Measurements from ENCODE around the gene VDR. TPM values are rescaled to one million over a fixed set of nuclear protein-coding genes. Genes with fewer than 3 reads are reported as not detected.

Gene VDR
- total RNA-seq, 2 donors from 2014 or later = 12.0 to 23.0 TPM

- peaks cover 21 to 30% of the 10 kb centered on the region in 2 donors for H3K27me3 Mint-ChIP-seq
These were observed 36.6 kb upstream of the VDR start for GRCh38 chr12:47941475-47941780.

GRCh38 chr12:47940773-47941474, 36.1 kb upstream of the VDR start:
- Mint-ChIP-seq H3K27me3 (peaks cover 20 to 30% of the 10 kb centered on the region in 2 donors), H3K9me3 (no peaks in the 10 kb centered on the region), H3K4me1 (ENCODE audit: low read depth in 2 of 2) (peaks cover 16 to 21% of the 10 kb centered on the region in 2 donors), H3K4me3 (peak overlapping the region; percentile 53), H3K36me3 (no peaks in the 10 kb centered on the region), H3K27ac (peak overlapping the region in 1 of 2 donors; percentile 45)
- DNase-seq (ENCODE audit: low spot score) = no peak
- no peak for ATAC-seq

More at GRCh38 chr12:47941475-47941780, 36.6 kb upstream of the VDR start:
- ATAC-seq = no peak
- no peaks in the 10 kb centered on the region for H3K36me3 Mint-ChIP-seq
- peak overlapping the region in 1 of 2 donors; percentile 45 for H3K27ac Mint-ChIP-seq
- H3K4me1 Mint-ChIP-seq (ENCODE audit: low read depth in 2 of 2) = peaks cover 16 to 21% of the 10 kb centered on the region in 2 donors
- DNase-seq (ENCODE audit: low spot score) = no peak
- no peaks in the 10 kb centered on the region for H3K9me3 Mint-ChIP-seq
- H3K4me3 Mint-ChIP-seq = peak overlapping the region; percentile 53

- Mint-ChIP-seq H3K27ac (no peak overlapping the region), H3K36me3 (no peaks in the 10 kb centered on the region), H3K4me1 (ENCODE audit: low read depth in 2 of 2) (peaks cover 16 to 21% of the 10 kb centered on the region in 2 donors), H3K27me3 (peaks cover 20 to 26% of the 10 kb centered on the region in 2 donors), H3K4me3 (no peak overlapping the region), H3K9me3 (no peaks in the 10 kb centered on the region)
- DNase-seq (ENCODE audit: low spot score) = no peak
- no peak for ATAC-seq
These were observed 34.3 kb upstream of the VDR start for GRCh38 chr12:47939009-47939601.

GRCh38 chr12:47938594-47938993, 33.8 kb upstream of the VDR start:
- Mint-ChIP-seq H3K27me3 (peaks cover 20 to 26% of the 10 kb centered on the region in 2 donors), H3K27ac (no peak overlapping the region), H3K4me1 (ENCODE audit: low read depth in 2 of 2) (peaks cover 16 to 21% of the 10 kb centered on the region in 2 donors), H3K9me3 (no peaks in the 10 kb centered on the region), H3K4me3 (no peak overlapping the region), H3K36me3 (no peaks in the 10 kb centered on the region)
- no peak for DNase-seq (ENCODE audit: low spot score)
- no peak for ATAC-seq

- peaks cover 20 to 26% of the 10 kb centered on the region in 2 donors for H3K27me3 Mint-ChIP-seq
- no peaks in the 10 kb centered on the region for H3K36me3 Mint-ChIP-seq
- peaks cover 16 to 21% of the 10 kb centered on the region in 2 donors for H3K4me1 Mint-ChIP-seq (ENCODE audit: low read depth in 2 of 2)
- no peak for ATAC-seq
- H3K4me3 Mint-ChIP-seq = no peak overlapping the region
- H3K27ac Mint-ChIP-seq = no peak overlapping the region
- no peak for DNase-seq (ENCODE audit: low spot score)
- no peaks in the 10 kb centered on the region for H3K9me3 Mint-ChIP-seq
These were observed 33.3 kb upstream of the VDR start for GRCh38 chr12:47938093-47938492.

- Mint-ChIP-seq H3K9me3 (no peaks in the 10 kb centered on the region), H3K4me1 (ENCODE audit: low read depth in 2 of 2) (peaks cover 3 to 5% of the 10 kb centered on the region in 2 donors), H3K27ac (no peak overlapping the region), H3K4me3 (no peak overlapping the region), H3K36me3 (no peaks in the 10 kb centered on the region), H3K27me3 (peaks cover 19 to 27% of the 10 kb centered on the region in 2 donors)
- ATAC-seq (no peak), DNase-seq (ENCODE audit: low spot score) (no peak)
These were observed 30.4 kb upstream of the VDR start for GRCh38 chr12:47935184-47935583.

GRCh38 chr12:47931187-47931586, 26.4 kb upstream of the VDR start:
- H3K9me3 Mint-ChIP-seq = no peaks in the 10 kb centered on the region
- no peak overlapping the region for H3K4me3 Mint-ChIP-seq
- no peaks in the 10 kb centered on the region for H3K4me1 Mint-ChIP-seq (ENCODE audit: low read depth in 2 of 2)
- H3K27me3 Mint-ChIP-seq = peaks cover 11 to 19% of the 10 kb centered on the region in 2 donors
- DNase-seq (ENCODE audit: low spot score) (no peak), ATAC-seq (no peak)
- H3K36me3 Mint-ChIP-seq = no peaks in the 10 kb centered on the region
- H3K27ac Mint-ChIP-seq = no peak overlapping the region

- H3K9me3 Mint-ChIP-seq = no peaks in the 10 kb centered on the region
- H3K36me3 Mint-ChIP-seq = no peaks in the 10 kb centered on the region
- peaks cover 11 to 19% of the 10 kb centered on the region in 2 donors for H3K27me3 Mint-ChIP-seq
- peak in 1 of 2 donors; percentile 43 for ATAC-seq
- no peaks in the 10 kb centered on the region for H3K4me1 Mint-ChIP-seq (ENCODE audit: low read depth in 2 of 2)
- H3K4me3 Mint-ChIP-seq = no peak overlapping the region
- no peak overlapping the region for H3K27ac Mint-ChIP-seq
- no peak for DNase-seq (ENCODE audit: low spot score)
These were observed 25.8 kb upstream of the VDR start for GRCh38 chr12:47930634-47931033.

GRCh38 chr12:47927346-47927745, 22.6 kb upstream of the VDR start:
- ATAC-seq (no peak), DNase-seq (ENCODE audit: low spot score) (no peak)
- Mint-ChIP-seq H3K4me1 (ENCODE audit: low read depth in 2 of 2) (no peaks in the 10 kb centered on the region), H3K36me3 (no peaks in the 10 kb centered on the region), H3K27ac (no peak overlapping the region), H3K4me3 (no peak overlapping the region), H3K27me3 (peaks cover 24 to 42% of the 10 kb centered on the region in 2 donors), H3K9me3 (no peaks in the 10 kb centered on the region)

- Mint-ChIP-seq H3K4me1 (ENCODE audit: low read depth in 2 of 2) (no peaks in the 10 kb centered on the region), H3K4me3 (no peak overlapping the region), H3K27me3 (peaks cover 23 to 30% of the 10 kb centered on the region in 2 donors), H3K9me3 (no peaks in the 10 kb centered on the region), H3K36me3 (no peaks in the 10 kb centered on the region), H3K27ac (no peak overlapping the region)
- no peak for ATAC-seq
- no peak for DNase-seq (ENCODE audit: low spot score)
These were observed 17.1 kb upstream of the VDR start for GRCh38 chr12:47921907-47922306.

- Mint-ChIP-seq H3K27me3 (peaks cover 23 to 30% of the 10 kb centered on the region in 2 donors), H3K4me1 (ENCODE audit: low read depth in 2 of 2) (no peaks in the 10 kb centered on the region), H3K36me3 (no peaks in the 10 kb centered on the region), H3K4me3 (no peak overlapping the region), H3K27ac (no peak overlapping the region), H3K9me3 (no peaks in the 10 kb centered on the region)
- ATAC-seq (no peak), DNase-seq (ENCODE audit: low spot score) (no peak)
These were observed 16.1 kb upstream of the VDR start for GRCh38 chr12:47920913-47921312.

GRCh38 chr12:47913081-47913480, 8.3 kb upstream of the VDR start:
- Mint-ChIP-seq H3K4me3 (no peak overlapping the region), H3K27me3 (peaks cover 14 to 27% of the 10 kb centered on the region in 2 donors), H3K27ac (no peak overlapping the region), H3K9me3 (no peaks in the 10 kb centered on the region), H3K36me3 (no peaks in the 10 kb centered on the region), H3K4me1 (ENCODE audit: low read depth in 2 of 2) (no peaks in the 10 kb centered on the region)
- ATAC-seq (no peak), DNase-seq (ENCODE audit: low spot score) (no peak)

GRCh38 chr12:47912556-47912955, 7.8 kb upstream of the VDR start:
- H3K27ac Mint-ChIP-seq = no peak overlapping the region
- H3K27me3 Mint-ChIP-seq = peaks cover 17 to 32% of the 10 kb centered on the region in 2 donors
- H3K4me1 Mint-ChIP-seq (ENCODE audit: low read depth in 2 of 2) = no peaks in the 10 kb centered on the region
- H3K36me3 Mint-ChIP-seq = no peaks in the 10 kb centered on the region
- ATAC-seq (no peak), DNase-seq (ENCODE audit: low spot score) (no peak)
- no peaks in the 10 kb centered on the region for H3K9me3 Mint-ChIP-seq
- H3K4me3 Mint-ChIP-seq = no peak overlapping the region

GRCh38 chr12:47910981-47911380, 6.2 kb upstream of the VDR start:
- Mint-ChIP-seq H3K27me3 (peaks cover 23 to 47% of the 10 kb centered on the region in 2 donors), H3K4me1 (ENCODE audit: low read depth in 2 of 2) (no peaks in the 10 kb centered on the region), H3K27ac (no peak overlapping the region), H3K4me3 (no peak overlapping the region), H3K9me3 (no peaks in the 10 kb centered on the region), H3K36me3 (no peaks in the 10 kb centered on the region)
- no peak for ATAC-seq
- DNase-seq (ENCODE audit: low spot score) = no peak
